ENCODE results near the gene GNG5.
"Not testable (repeated sequence)": the region's sequence is repeated elsewhere in the genome, so short reads cannot be mapped to it uniquely, and the experiment has no call there.

Gene GNG5

GRCh38 chr1:84488107-84488506, 18.3 kb downstream of the GNG5 start:
- DNase-seq (ENCODE audit: low spot score) = no peak

- no peak for DNase-seq (ENCODE audit: low spot score)
These were observed 25.1 kb downstream of the GNG5 start for GRCh38 chr1:84481317-84481716.

- no peak for DNase-seq (ENCODE audit: low spot score)
These were observed 25.7 kb downstream of the GNG5 start for GRCh38 chr1:84480650-84481049.

GRCh38 chr1:84479998-84480397, 26.4 kb downstream of the GNG5 start:
- DNase-seq (ENCODE audit: low spot score) = no peak

- peak; percentile 77 for DNase-seq (ENCODE audit: low spot score)
These were observed 27.2 kb downstream of the GNG5 start, which contains the start of gene RPF1 for GRCh38 chr1:84478876-84479868. RPF1 (plus strand) TSS chr1:84479266; CDS start chr1:84479282, 16 bp downstream.

- DNase-seq (ENCODE audit: low spot score) = no peak
These were observed 30.2 kb downstream of the GNG5 start for GRCh38 chr1:84476225-84476624.

GRCh38 chr1:84467298-84467697, 39.1 kb downstream of the GNG5 start:
- no peak for DNase-seq (ENCODE audit: low spot score)

- DNase-seq (ENCODE audit: low spot score) = no peak
These were observed 44.3 kb downstream of the GNG5 start for GRCh38 chr1:84462118-84462517.

GRCh38 chr1:84452436-84452835, 53.9 kb downstream of the GNG5 start:
- no peak for DNase-seq (ENCODE audit: low spot score)

- DNase-seq (ENCODE audit: low spot score) = no peak
These were observed 55.5 kb downstream of the GNG5 start for GRCh38 chr1:84450910-84451309.

GRCh38 chr1:84448704-84449103, 57.7 kb downstream of the GNG5 start:
- not testable (repeated sequence) for DNase-seq (ENCODE audit: low spot score)
